Prostate gland (tissue), 2 donors: ENCODE results near the gene RAB11B. TPM values are rescaled to one million over a fixed set of nuclear protein-coding genes. Genes with fewer than 3 reads are reported as not detected.
"Not testable (repeated sequence)": the region's sequence is repeated elsewhere in the genome, so short reads cannot be mapped to it uniquely, and the experiment has no call there.

ENCODE experiments used
- DNase-seq: peaks from one replicate; pipeline ENCODE4 v3.0.0-alpha.2; 2019; ENCODE audit warnings: low spot score
- H3K27ac ChIP-seq, 2 donors: fragments of 200-600 bp; sonication (generic); 2 replicates each; pipeline ENCODE4 v1.5.1; 2017 to 2019
- H3K27me3 ChIP-seq: fragments of 200-600 bp; sonication (generic); replicated peaks from 2 replicates; pipeline ENCODE4 v1.5.1; 2019; ENCODE audit not compliant: insufficient read depth
- H3K36me3 ChIP-seq, 2 donors: fragments of 200-600 bp; sonication (generic); 1 replicate in 1 of 2; 2 replicates in 1 of 2; pipeline versions ENCODE4 v1.5.1 to v1.8.1; 2017 to 2019
- H3K4me1 ChIP-seq: fragments of 200-600 bp; sonication (generic); replicated peaks from 2 replicates; pipeline ENCODE4 v1.5.1; 2019
- H3K4me3 ChIP-seq, 2 donors: fragments of 200-600 bp; sonication (generic); 2 replicates each; pipeline ENCODE4 v1.5.1; 2017 to 2019
- H3K9me3 ChIP-seq: fragments of 200-600 bp; sonication (generic); 2 replicates; pipeline ENCODE4 v1.5.1; 2017
- CTCF ChIP-seq, 4 experiments: fragments of 200-600 bp in 2 of 4; fragments of 450-650 bp in 2 of 4; sonication (generic) in 2 of 4; IDR thresholded peaks; 1 replicate in 3 of 4; 2 replicates in 1 of 4; pipeline ENCODE4 v1.5.1; 2016 to 2019; ENCODE audit warnings: antibody characterized with exemption in 4 of 4, mild to moderate bottlenecking in 2 of 4, moderate library complexity in 2 of 4
- POLR2A ChIP-seq: fragments of 450-650 bp; IDR thresholded peaks from one replicate; pipeline ENCODE4 v1.6.1; 2016; ENCODE audit warnings: antibody characterized with exemption, mild to moderate bottlenecking
- POLR2AphosphoS5 ChIP-seq: sonication (generic); formaldehyde crosslinking; IDR thresholded peaks from one replicate; pipeline ENCODE4 v1.6.1; 2017; ENCODE audit warnings: antibody characterized with exemption
- WGBS: methylation state at CpG from one replicate; pipeline ENCODE4 v1.1.5; 2018; 5-methylcytosine and 5-hydroxymethylcytosine counted together
- intact Hi-C: fragments of 100-400 bp; cut with DNase I; formaldehyde crosslinking; loops from one replicate; pipeline ENCODE4 v1.14.2; 2022
- total RNA-seq, 2 donors: library from RNA; depleted of rRNA; stranded (reverse); fragments of >200 nt; gene quantifications; one replicate each; pipeline ENCODE4 v1.1.0, GENCODE V29; 2016

Gene RAB11B
- total RNA-seq, 2 donors from 2014 or later, result 60.7 to 103 TPM

- no peaks in the 10 kb centered on the region for H3K9me3 ChIP-seq
- H3K4me1 ChIP-seq, result no peaks in the 10 kb centered on the region
- H3K36me3 ChIP-seq, result no peaks in the 10 kb centered on the region
- DNase-seq, result no peak
- H3K27ac ChIP-seq, result no peak overlapping the region
- TF ChIP-seq POLR2A, result no peak
- WGBS, result 95% methylated on average over 6 of the region's 6 CpGs
- H3K4me3 ChIP-seq, result no peak overlapping the region
- no peaks in the 10 kb centered on the region for H3K27me3 ChIP-seq
- intact Hi-C loops, result no loop called here
Measured at GRCh38 chr19:8429826-8430225, 39.7 kb downstream of the RAB11B start.

- Histone ChIP-seq H3K4me3 (no peak overlapping the region), H3K9me3 (no peaks in the 10 kb centered on the region), H3K36me3 (no peaks in the 10 kb centered on the region), H3K27ac (no peak overlapping the region), H3K27me3 (no peaks in the 10 kb centered on the region), H3K4me1 (no peaks in the 10 kb centered on the region)
- TF ChIP-seq POLR2AphosphoS5 (no peak), CTCF (IDR thresholded peaks at IDR 0.05) (no peak), POLR2A (no peak)
- WGBS, result 92% methylated on average over 20 of the region's 20 CpGs
- DNase-seq, result no peak
- intact Hi-C loops, result no loop called here
Measured at GRCh38 chr19:8430650-8431049, 40.5 kb downstream of the RAB11B start.

GRCh38 chr19:8438236-8438635 is 48.1 kb downstream of the RAB11B start:
- H3K27ac ChIP-seq, result no peak overlapping the region
- no peak for TF ChIP-seq POLR2AphosphoS5
- TF ChIP-seq CTCF (IDR thresholded peaks at IDR 0.05), result no peak
- no peak for TF ChIP-seq POLR2A
- intact Hi-C loops, result no loop called here
- DNase-seq, result no peak
- H3K27me3 ChIP-seq, result no peaks in the 10 kb centered on the region
- WGBS, result 96% methylated on average over 12 of the region's 12 CpGs
- H3K9me3 ChIP-seq, result no peaks in the 10 kb centered on the region
- H3K4me1 ChIP-seq, result no peaks in the 10 kb centered on the region
- H3K36me3 ChIP-seq, result no peaks in the 10 kb centered on the region
- no peak overlapping the region for H3K4me3 ChIP-seq

- DNase-seq, result no peak
- intact Hi-C loops, result no loop called here
- Histone ChIP-seq H3K9me3 (no peaks in the 10 kb centered on the region), H3K27ac (no peak overlapping the region), H3K36me3 (no peaks in the 10 kb centered on the region), H3K4me1 (peaks cover 7% of the 10 kb centered on the region), H3K27me3 (no peaks in the 10 kb centered on the region), H3K4me3 (no peak overlapping the region)
- WGBS, result 89% methylated on average over 6 of the region's 6 CpGs
- no peak for TF ChIP-seq POLR2A
- TF ChIP-seq CTCF (IDR thresholded peaks at IDR 0.05), result no peak
- TF ChIP-seq POLR2AphosphoS5, result no peak
Measured at GRCh38 chr19:8441725-8442544, 51.8 kb downstream of the RAB11B start.

- WGBS, result 30% methylated on average over 32 of the region's 32 CpGs
Measured at GRCh38 chr19:8444140-8444676, 54.0 kb downstream of the RAB11B start.

More at GRCh38 chr19:8444140-8444676, 54.0 kb downstream of the RAB11B start:
- not testable (repeated sequence) for H3K36me3 ChIP-seq, H3K9me3 ChIP-seq, DNase-seq, H3K27me3 ChIP-seq
- peak overlapping the region; percentile 95 to 98 for H3K27ac ChIP-seq
- intact Hi-C loops, result loop anchor here (2.0 kb wide), 1 partner anchor 31 kb away; the partner anchor contains the start of gene MARCHF2
- H3K4me3 ChIP-seq, result peak overlapping the region; percentile 84 to 100
- H3K4me1 ChIP-seq, result peaks cover 17% of the 10 kb centered on the region
